Uterus (tissue), 4 donors: ENCODE results near the gene KCNA2. TPM values are rescaled to one million over a fixed set of nuclear protein-coding genes. Genes with fewer than 3 reads are reported as not detected.

Source experiments
- DNase-seq, 2 donors: peaks; one replicate each; pipeline ENCODE4 v3.0.0-alpha.2; 2019 to 2020
- H3K27ac ChIP-seq, 2 donors: fragments of 200-600 bp; sonication (generic); 1 replicate in 1 of 2; 2 replicates in 1 of 2; pipeline ENCODE4 v1.5.1; 2016 to 2018
- H3K27me3 ChIP-seq, 2 donors: fragments of 200-600 bp; sonication (generic); one replicate each; pipeline ENCODE4 v1.5.1; 2018 to 2019; ENCODE audit warnings: control low read depth in 1 of 2
- H3K36me3 ChIP-seq, 2 donors: fragments of 200-600 bp; sonication (generic); one replicate each; pipeline ENCODE4 v1.5.1; 2019; ENCODE audit warnings: control low read depth in 1 of 2
- H3K4me1 ChIP-seq, 2 donors: fragments of 200-600 bp; sonication (generic); one replicate each; pipeline ENCODE4 v1.5.1; 2018 to 2019; ENCODE audit warnings: control low read depth in 1 of 2
- H3K4me3 ChIP-seq, 2 donors: fragments of 200-600 bp; sonication (generic); 1 replicate in 1 of 2; 2 replicates in 1 of 2; pipeline ENCODE4 v1.5.1; 2018 to 2019; ENCODE audit warnings: mild to moderate bottlenecking in 1 of 2
- H3K9me3 ChIP-seq, 2 donors: fragments of 200-600 bp; sonication (generic); one replicate each; pipeline ENCODE4 v1.5.1; 2019; ENCODE audit warnings: control low read depth in 1 of 2
- POLR2A ChIP-seq, 2 donors: fragments of 450-650 bp; IDR thresholded peaks; one replicate each; pipeline ENCODE4 v1.6.1; 2016; ENCODE audit warnings: antibody characterized with exemption in 2 of 2, mild to moderate bottlenecking in 1 of 2, moderate library complexity in 1 of 2
- intact Hi-C: fragments of 100-400 bp; cut with DNase I; formaldehyde crosslinking; loops from one replicate; pipeline ENCODE4 v1.15.1; 2023; ENCODE audit warnings: low total_unique reads
- total RNA-seq, 4 donors: library from RNA; depleted of rRNA in 3 of 4; stranded (reverse); fragments of >200 nt in 3 of 4; gene quantifications; one replicate each; pipeline versions ENCODE4 v1.1.0 to v1.2.4, GENCODE V29; 2014 to 2023
- TF ChIP-seq, protein P1 (sequence below), 4 experiments: fragments of 200-600 bp in 2 of 4; fragments of 450-650 bp in 2 of 4; sonication (generic) in 2 of 4; IDR thresholded peaks; one replicate each; pipeline ENCODE4 v1.5.1; 2016 to 2019; ENCODE audit warnings: antibody characterized with exemption in 4 of 4, mild to moderate bottlenecking in 2 of 4, moderate library complexity in 1 of 4
- donor health status: DM: yes; HTN: yes; CAD: no.

Gene KCNA2
- total RNA-seq, 4 donors from 2014 or later = 0.21 to 0.62 TPM; not detected in 2

- H3K27me3 ChIP-seq = peaks cover 0 to 2% of the 10 kb centered on the region in 2 donors
- TF ChIP-seq, protein P1, sequence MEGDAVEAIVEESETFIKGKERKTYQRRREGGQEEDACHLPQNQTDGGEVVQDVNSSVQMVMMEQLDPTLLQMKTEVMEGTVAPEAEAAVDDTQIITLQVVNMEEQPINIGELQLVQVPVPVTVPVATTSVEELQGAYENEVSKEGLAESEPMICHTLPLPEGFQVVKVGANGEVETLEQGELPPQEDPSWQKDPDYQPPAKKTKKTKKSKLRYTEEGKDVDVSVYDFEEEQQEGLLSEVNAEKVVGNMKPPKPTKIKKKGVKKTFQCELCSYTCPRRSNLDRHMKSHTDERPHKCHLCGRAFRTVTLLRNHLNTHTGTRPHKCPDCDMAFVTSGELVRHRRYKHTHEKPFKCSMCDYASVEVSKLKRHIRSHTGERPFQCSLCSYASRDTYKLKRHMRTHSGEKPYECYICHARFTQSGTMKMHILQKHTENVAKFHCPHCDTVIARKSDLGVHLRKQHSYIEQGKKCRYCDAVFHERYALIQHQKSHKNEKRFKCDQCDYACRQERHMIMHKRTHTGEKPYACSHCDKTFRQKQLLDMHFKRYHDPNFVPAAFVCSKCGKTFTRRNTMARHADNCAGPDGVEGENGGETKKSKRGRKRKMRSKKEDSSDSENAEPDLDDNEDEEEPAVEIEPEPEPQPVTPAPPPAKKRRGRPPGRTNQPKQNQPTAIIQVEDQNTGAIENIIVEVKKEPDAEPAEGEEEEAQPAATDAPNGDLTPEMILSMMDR (IDR thresholded peaks at IDR 0.05) = no peak
- TF ChIP-seq POLR2A (IDR thresholded peaks at IDR 0.05) = no peak
- H3K27ac ChIP-seq = no peak overlapping the region
- intact Hi-C loops = no loop called here
- no peaks in the 10 kb centered on the region for H3K9me3 ChIP-seq
- no peaks in the 10 kb centered on the region for H3K36me3 ChIP-seq
- no peak overlapping the region for H3K4me3 ChIP-seq
- H3K4me1 ChIP-seq = no peaks in the 10 kb centered on the region
- no peak for DNase-seq
Observed at GRCh38 chr1:110551278-110551809, 54.8 kb downstream of the KCNA2 start.

- DNase-seq = no peak
- H3K27ac ChIP-seq = no peak overlapping the region
- H3K4me3 ChIP-seq = no peak overlapping the region
- no peaks in the 10 kb centered on the region for H3K36me3 ChIP-seq
- intact Hi-C loops = no loop called here
- H3K9me3 ChIP-seq = no peaks in the 10 kb centered on the region
- peaks cover 0 to 2% of the 10 kb centered on the region in 2 donors for H3K27me3 ChIP-seq
- TF ChIP-seq, protein P1 (IDR thresholded peaks at IDR 0.05) = no peak
- TF ChIP-seq POLR2A (IDR thresholded peaks at IDR 0.05) = no peak
- no peaks in the 10 kb centered on the region for H3K4me1 ChIP-seq
Observed at GRCh38 chr1:110549831-110550230, 56.3 kb downstream of the KCNA2 start.

GRCh38 chr1:110548381-110548780, 57.8 kb downstream of the KCNA2 start:
- Histone ChIP-seq H3K4me3 (no peak overlapping the region), H3K27ac (no peak overlapping the region), H3K4me1 (no peaks in the 10 kb centered on the region), H3K27me3 (peaks cover 0 to 2% of the 10 kb centered on the region in 2 donors), H3K9me3 (no peaks in the 10 kb centered on the region), H3K36me3 (no peaks in the 10 kb centered on the region)
- DNase-seq = no peak
- TF ChIP-seq POLR2A (IDR thresholded peaks at IDR 0.05) = no peak
- TF ChIP-seq, protein P1 (IDR thresholded peaks at IDR 0.05) = no peak
- intact Hi-C loops = no loop called here

- TF ChIP-seq, protein P1 (IDR thresholded peaks at IDR 0.05) = no peak
- no peak for TF ChIP-seq POLR2A (IDR thresholded peaks at IDR 0.05)
- H3K4me3 ChIP-seq = no peak overlapping the region
- no peaks in the 10 kb centered on the region for H3K36me3 ChIP-seq
- no peak overlapping the region for H3K27ac ChIP-seq
- no peak for DNase-seq
- H3K9me3 ChIP-seq = no peaks in the 10 kb centered on the region
- H3K4me1 ChIP-seq = no peaks in the 10 kb centered on the region
- intact Hi-C loops = no loop called here
- peaks cover 0 to 2% of the 10 kb centered on the region in 2 donors for H3K27me3 ChIP-seq
Observed at GRCh38 chr1:110547017-110547416, 59.1 kb downstream of the KCNA2 start.

GRCh38 chr1:110545492-110545891, 60.7 kb downstream of the KCNA2 start:
- no peak for TF ChIP-seq POLR2A (IDR thresholded peaks at IDR 0.05)
- TF ChIP-seq, protein P1 (IDR thresholded peaks at IDR 0.05) = no peak
- Histone ChIP-seq H3K36me3 (no peaks in the 10 kb centered on the region), H3K4me1 (no peaks in the 10 kb centered on the region), H3K27me3 (no peaks in the 10 kb centered on the region), H3K27ac (no peak overlapping the region), H3K4me3 (no peak overlapping the region), H3K9me3 (no peaks in the 10 kb centered on the region)
- no peak for DNase-seq
- intact Hi-C loops = no loop called here
